ENCODE results near the gene ZNF419.
A peak's percentile ranks its signal among the peaks of the same experiment; 100 is the strongest.
"Not testable (repeated sequence)": the region's sequence is repeated elsewhere in the genome, so short reads cannot be mapped to it uniquely, and the experiment has no call there.

Gene ZNF419

GRCh38 chr19:57487477-57488298 lies at the start of gene ZNF419:
TSS of gene ZNF419 (plus strand) at chr19:57487750. CDS start at chr19:57487951, 201 bp downstream.
- DNase-seq: peak; percentile 94

GRCh38 chr19:57437931-57438330 lies 49.6 kb upstream of the ZNF419 start:
- DNase-seq: no peak

GRCh38 chr19:57438925-57439324 lies 48.6 kb upstream of the ZNF419 start:
- DNase-seq: no peak

- DNase-seq: no peak
These were observed 45.4 kb upstream of the ZNF419 start for GRCh38 chr19:57441979-57442752.

GRCh38 chr19:57443121-57443696 lies 44.3 kb upstream of the ZNF419 start:
- DNase-seq: no peak

GRCh38 chr19:57452307-57452706 lies 35.2 kb upstream of the ZNF419 start:
- no peak for DNase-seq

- no peak for DNase-seq
These were observed 21.7 kb upstream of the ZNF419 start for GRCh38 chr19:57465680-57466381.

GRCh38 chr19:57466489-57466888 lies 21.1 kb upstream of the ZNF419 start:
- DNase-seq: no peak

GRCh38 chr19:57473646-57474045 lies 13.9 kb upstream of the ZNF419 start:
- DNase-seq: no peak

GRCh38 chr19:57477191-57478008 lies 10.2 kb upstream of the ZNF419 start, which contains the start of gene ZNF772:
TSS of gene ZNF772 (minus strand) at chr19:57477566. CDS start at chr19:57477309, 257 bp downstream.
- DNase-seq: peak; percentile 74

GRCh38 chr19:57488299-57488644 lies 722 bp downstream of the ZNF419 start:
- DNase-seq: not testable (repeated sequence)

GRCh38 chr19:57499332-57499679 lies 11.8 kb downstream of the ZNF419 start:
- DNase-seq: not testable (repeated sequence)

- peak; percentile 96 for DNase-seq
These were observed 12.3 kb downstream of the ZNF419 start, which contains the start of gene ZNF773 for GRCh38 chr19:57499680-57500395. TSS of gene ZNF773 (plus strand) at chr19:57499938. CDS start at chr19:57500081, 143 bp downstream.

GRCh38 chr19:57500400-57500799 lies 12.8 kb downstream of the ZNF419 start:
- not testable (repeated sequence) for DNase-seq

GRCh38 chr19:57506163-57506562 lies 18.6 kb downstream of the ZNF419 start:
- no peak for DNase-seq

GRCh38 chr19:57511484-57511883 lies 23.9 kb downstream of the ZNF419 start:
- DNase-seq: no peak

- DNase-seq: no peak
These were observed 25.3 kb downstream of the ZNF419 start for GRCh38 chr19:57512845-57513244.

GRCh38 chr19:57515255-57515654 lies 27.7 kb downstream of the ZNF419 start:
- DNase-seq: no peak

GRCh38 chr19:57518021-57518420 lies 30.5 kb downstream of the ZNF419 start:
- not testable (repeated sequence) for DNase-seq

GRCh38 chr19:57527136-57527881 lies 39.8 kb downstream of the ZNF419 start, which contains the start of gene ZNF549:
TSS of gene ZNF549 (plus strand) at chr19:57527356. CDS start at chr19:57527574, 218 bp downstream.
- DNase-seq: peak; percentile 79

Measured in stimulated activated CD4-positive, alpha-beta T cell treated with anti-CD3 and anti-CD28 coated beads, Interleukin-12 subunit alpha, Interleukin-12 subunit beta, amount 100 ng/mL, for 4 hours (primary cell).